RCC 7860 (cell line): ENCODE data around the gene ZBED5.

ENCODE experiments used
- DNase-seq: peaks from one replicate; pipeline ENCODE4 v3.0.0-alpha.2; 2015; ENCODE audit warnings: low spot score
- FAIRE-seq: peaks from 2 replicates; lab custom pipeline; 2012; peaks lifted over from hg19 to GRCh38; lab: Jason Lieb, UNC

The ZBED5 gene

GRCh38 chr11:10881892-10882291, 24.0 kb upstream of the ZBED5 start:
- FAIRE-seq (no peak), DNase-seq (no peak)

GRCh38 chr11:10878408-10879214, 20.8 kb upstream of the ZBED5 start:
- peak; percentile 16 for DNase-seq
- FAIRE-seq, result no peak

GRCh38 chr11:10876158-10876557, 18.3 kb upstream of the ZBED5 start:
- DNase-seq (no peak), FAIRE-seq (no peak)

GRCh38 chr11:10875430-10876021, 17.7 kb upstream of the ZBED5 start:
- DNase-seq (no peak), FAIRE-seq (no peak)

GRCh38 chr11:10872097-10872496, 14.2 kb upstream of the ZBED5 start:
- no peak for DNase-seq
- no peak for FAIRE-seq

- DNase-seq, result no peak
- no peak for FAIRE-seq
Observed at GRCh38 chr11:10868352-10868751, 10.5 kb upstream of the ZBED5 start.

GRCh38 chr11:10866893-10867331, 9.1 kb upstream of the ZBED5 start:
- FAIRE-seq (peak; percentile 94), DNase-seq (peak; percentile 85)

- FAIRE-seq (no peak), DNase-seq (no peak)
Observed at GRCh38 chr11:10865837-10866270, 8.0 kb upstream of the ZBED5 start.

- FAIRE-seq, result no peak
Observed at GRCh38 chr11:10864688-10865087, 6.8 kb upstream of the ZBED5 start.

GRCh38 chr11:10862446-10862845, 4.6 kb upstream of the ZBED5 start:
- DNase-seq (no peak), FAIRE-seq (no peak)

More at GRCh38 chr11:10864688-10865087, 6.8 kb upstream of the ZBED5 start:
- no peak for DNase-seq

GRCh38 chr11:10861799-10862198, 3.9 kb upstream of the ZBED5 start:
- FAIRE-seq (no peak), DNase-seq (no peak)

GRCh38 chr11:10861047-10861446, 3.2 kb upstream of the ZBED5 start:
- DNase-seq (no peak), FAIRE-seq (no peak)

GRCh38 chr11:10858439-10859325, 829 bp upstream of the ZBED5 start:
- DNase-seq, result peak; percentile 29
- FAIRE-seq, result no peak

GRCh38 chr11:10857459-10857708, 469 bp downstream of the ZBED5 start:
- DNase-seq (no peak), FAIRE-seq (no peak)

GRCh38 chr11:10856689-10857458, 979 bp downstream of the ZBED5 start:
- FAIRE-seq, result no peak

GRCh38 chr11:10855295-10855694, 2.6 kb downstream of the ZBED5 start:
- DNase-seq, result no peak
- no peak for FAIRE-seq

More at GRCh38 chr11:10856689-10857458, 979 bp downstream of the ZBED5 start:
- DNase-seq, result peak; percentile 37

GRCh38 chr11:10847960-10848860, 9.6 kb downstream of the ZBED5 start:
- FAIRE-seq (no peak), DNase-seq (no peak)

- no peak for FAIRE-seq
Observed at GRCh38 chr11:10846660-10847059, 11.2 kb downstream of the ZBED5 start.

GRCh38 chr11:10845589-10845988, 12.3 kb downstream of the ZBED5 start:
- FAIRE-seq, result no peak
- no peak for DNase-seq

More at GRCh38 chr11:10846660-10847059, 11.2 kb downstream of the ZBED5 start:
- no peak for DNase-seq

GRCh38 chr11:10844796-10845195, 13.1 kb downstream of the ZBED5 start:
- no peak for DNase-seq
- FAIRE-seq, result no peak
